CD8-positive, alpha-beta memory T cell (primary cell): ENCODE measurements around the gene ACOX1. TPM values are rescaled to one million over a fixed set of nuclear protein-coding genes. Genes with fewer than 3 reads are reported as not detected.
A peak's percentile ranks its signal among the peaks of the same experiment; 100 is the strongest.

Experiments
- CTCF ChIA-PET: fragments of 350-600 bp; sonication (Branson Sonifier 250); formaldehyde crosslinking; loops from one replicate; lab custom pipeline; 2021; ENCODE audit warnings: antibody characterized with exemption; lab: Charles Lee
- POLR2A ChIA-PET: fragments of 350-600 bp; sonication (Branson Sonifier 250); formaldehyde crosslinking; loops from one replicate; lab custom pipeline; 2021; ENCODE audit warnings: antibody characterized with exemption; lab: Charles Lee
- DNase-seq, 5 donors: peaks; one replicate each; pipeline versions ENCODE4 v3.0.0 to v3.0.0-alpha.2; 2020 to 2022; ENCODE audit warnings: mixed read lengths in 1 of 5
- H3K27ac ChIP-seq: one replicate; pipeline ENCODE4 v1.7.0; 2013; ENCODE audit warnings: low read depth, mild to moderate bottlenecking, low read length, moderate library complexity
- H3K27me3 ChIP-seq: 2 replicates; pipeline ENCODE4 v1.7.0; 2013; ENCODE audit warnings: low read length, mild to moderate bottlenecking; ENCODE audit not compliant: insufficient read depth, poor library complexity, severe bottlenecking
- H3K36me3 ChIP-seq: 2 replicates; pipeline ENCODE4 v1.7.0; 2013; ENCODE audit warnings: mild to moderate bottlenecking, low read length, moderate library complexity; ENCODE audit not compliant: insufficient read depth
- H3K4me1 ChIP-seq: 2 replicates; pipeline ENCODE4 v1.7.0; 2013; ENCODE audit warnings: mild to moderate bottlenecking, low read length, moderate library complexity; ENCODE audit not compliant: insufficient read depth
- H3K4me3 ChIP-seq: 2 replicates; pipeline ENCODE4 v1.7.0; 2013; ENCODE audit warnings: mild to moderate bottlenecking, low read length
- H3K9me3 ChIP-seq: 2 replicates; pipeline ENCODE4 v1.7.0; 2013; ENCODE audit warnings: mild to moderate bottlenecking, low read length
- H3K27ac Mint-ChIP-seq, 8 donors: one replicate each; pipeline ENCODE4 v1.8.0; 2020 to 2021; ENCODE audit warnings: mixed read lengths in 8 of 8, mild to moderate bottlenecking in 6 of 8, inconsistent platforms in 3 of 8, moderate library complexity in 3 of 8
- H3K27me3 Mint-ChIP-seq, 2 donors: one replicate each; pipeline ENCODE4 v1.8.0; 2020 to 2021; ENCODE audit warnings: mixed read lengths in 2 of 2, mild to moderate bottlenecking in 1 of 2, moderate library complexity in 1 of 2
- H3K36me3 Mint-ChIP-seq, 3 donors: one replicate each; pipeline ENCODE4 v1.8.0; 2020 to 2021; ENCODE audit warnings: mixed read lengths in 3 of 3, inconsistent platforms in 1 of 3, mild to moderate bottlenecking in 1 of 3
- H3K4me1 Mint-ChIP-seq, 3 donors: one replicate each; pipeline ENCODE4 v1.8.0; 2020 to 2021; ENCODE audit warnings: mixed read lengths in 3 of 3, inconsistent platforms in 1 of 3, mild to moderate bottlenecking in 1 of 3
- H3K4me3 Mint-ChIP-seq, 7 donors: one replicate each; pipeline ENCODE4 v1.8.0; 2020 to 2021; ENCODE audit warnings: mixed read lengths in 7 of 7, mild to moderate bottlenecking in 6 of 7, moderate library complexity in 4 of 7, inconsistent platforms in 2 of 7
- H3K9me3 Mint-ChIP-seq, 5 donors: one replicate each; pipeline ENCODE4 v1.8.0; 2020 to 2022; ENCODE audit warnings: mixed read lengths in 5 of 5, mild to moderate bottlenecking in 3 of 5, moderate library complexity in 2 of 5, inconsistent platforms in 1 of 5
- polyA plus RNA-seq: library from polyadenylated mRNA; unstranded; fragments of 300-500 nt; fragmentation: Illumina TruSeq; gene quantifications from one replicate; pipeline ENCODE4 v1.2.3, GENCODE V29; 2021
- total RNA-seq, 2 experiments: library from RNA; stranded (reverse); gene quantifications; one replicate each; pipeline ENCODE4 v1.2.3, GENCODE V29; 2021

ACOX1 gene
- total and polyA plus RNA-seq, 3 experiments from 2014 or later = 15.8 to 36.1 (median 35.1) TPM

DNA sequence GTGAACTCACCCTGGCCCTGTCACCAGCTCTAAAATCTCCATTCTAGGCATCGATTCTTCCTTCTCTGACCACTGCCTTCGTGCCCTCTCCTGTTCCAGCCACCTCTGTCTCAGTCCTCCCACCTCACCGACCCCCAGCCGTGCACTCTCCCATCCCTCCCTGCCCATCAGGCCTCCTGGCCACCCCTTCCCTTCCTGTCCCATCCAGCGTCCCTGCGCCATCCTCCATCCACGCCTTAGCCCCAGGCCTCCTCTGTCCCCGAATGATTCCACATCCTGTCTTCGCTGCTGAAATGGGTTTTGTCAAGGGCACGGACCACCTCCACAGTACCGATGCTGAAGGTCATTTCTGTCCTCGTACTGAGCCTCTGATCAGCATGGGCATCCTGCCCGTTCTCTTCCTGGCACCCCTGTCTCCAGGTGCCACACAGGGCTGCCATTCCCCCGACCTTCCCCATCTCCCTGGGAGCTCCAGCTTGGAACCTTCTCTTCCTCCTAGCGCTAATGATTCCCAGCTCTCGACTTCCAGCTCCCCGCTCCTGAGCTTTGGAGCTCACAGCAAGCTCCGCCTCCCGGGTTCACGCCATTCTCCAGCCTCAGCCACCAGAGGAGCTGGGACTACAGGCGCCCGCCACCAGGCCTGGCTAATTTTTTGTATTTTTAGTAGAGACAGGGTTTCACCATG is 84.8 kb downstream of the ACOX1 start:
- POLR2A ChIA-PET = interaction anchor here (1.0 to 4.0 kb wide), 3 partner anchors 10 to 38 kb away, joined by 3 to 42 read pairs (median 28); partner anchors contain the start of genes MRPL38, TRIM47 and WBP2
- CTCF ChIA-PET = interaction anchor here (1.0 to 5.3 kb wide), 4 partner anchors 16 to 120 kb away, joined by 3 to 42 read pairs (median 19); partner anchors contain the start of gene TRIM47
- Mint-ChIP-seq H3K4me1 (peaks cover 25 to 31% (median 26%) of the 10 kb centered on the region in 3 donors), H3K36me3 (peaks cover 0 to 48% (median 2%) of the 10 kb centered on the region in 3 donors), H3K9me3 (no peaks in the 10 kb centered on the region), H3K27ac (peak overlapping the region in 7 of 8 donors; percentile 18 to 84 (median 72)), H3K4me3 (peak overlapping the region in 6 of 7 donors; percentile 29 to 66 (median 59)), H3K27me3 (no peaks in the 10 kb centered on the region)
- Histone ChIP-seq H3K9me3 (no peaks in the 10 kb centered on the region), H3K27me3 (no peaks in the 10 kb centered on the region), H3K36me3 (no peaks in the 10 kb centered on the region), H3K4me1 (peaks cover 18% of the 10 kb centered on the region), H3K4me3 (no peak overlapping the region), H3K27ac (no peak overlapping the region)
- no peak for DNase-seq

DNA sequence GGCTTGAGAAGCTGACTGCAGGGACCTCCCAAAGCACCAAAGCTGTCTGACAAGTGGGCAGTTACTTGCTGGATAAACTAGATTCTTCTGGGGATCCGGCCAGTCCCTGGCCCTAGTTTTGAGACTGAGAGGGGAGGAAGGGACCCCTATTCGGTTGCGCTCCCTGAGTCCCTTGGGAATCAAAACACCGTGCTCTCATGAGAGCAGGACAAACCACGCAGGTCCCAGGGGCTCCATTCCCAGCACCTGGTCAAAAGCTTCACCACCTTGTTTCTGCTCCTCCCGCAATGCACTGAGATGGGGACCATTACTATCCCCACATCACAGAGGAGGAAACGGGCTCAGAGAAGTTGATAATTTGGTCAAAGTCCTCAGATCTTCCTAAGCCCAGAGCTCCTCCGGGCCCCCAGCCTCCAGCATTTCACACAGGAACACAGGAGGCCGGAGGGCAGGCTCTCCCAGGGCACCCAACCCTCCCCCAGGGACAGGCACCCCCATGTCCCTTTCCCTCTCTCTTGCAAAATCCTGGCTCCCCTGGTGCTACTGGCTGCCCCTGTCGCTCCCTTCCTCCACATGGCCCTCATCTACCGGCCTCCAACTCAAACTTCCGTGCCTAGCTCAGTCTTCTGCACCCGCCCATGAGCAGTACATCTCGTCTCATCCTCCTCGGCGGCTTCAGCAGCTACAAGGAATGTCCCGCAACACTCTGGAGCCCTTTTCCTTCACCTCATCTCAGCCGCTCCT is 85.5 kb downstream of the ACOX1 start:
- H3K36me3 Mint-ChIP-seq = peaks cover 0 to 40% (median 0%) of the 10 kb centered on the region in 3 donors
- no peaks in the 10 kb centered on the region for H3K27me3 Mint-ChIP-seq
- Histone ChIP-seq H3K36me3 (no peaks in the 10 kb centered on the region), H3K9me3 (no peaks in the 10 kb centered on the region), H3K27ac (no peak overlapping the region), H3K4me3 (no peak overlapping the region), H3K27me3 (no peaks in the 10 kb centered on the region), H3K4me1 (peaks cover 18% of the 10 kb centered on the region)
- H3K9me3 Mint-ChIP-seq = no peaks in the 10 kb centered on the region
- peak overlapping the region in 6 of 8 donors; percentile 30 to 82 (median 58) for H3K27ac Mint-ChIP-seq
- H3K4me3 Mint-ChIP-seq = peak overlapping the region in 4 of 7 donors; percentile 30 to 66 (median 64)
- POLR2A ChIA-PET = interaction anchor here (1.0 kb wide), 1 partner anchor 11 kb away, joined by 3 read pairs; the partner anchor contains the start of gene MRPL38
- no peak for DNase-seq
- CTCF ChIA-PET = interaction anchor here (1.0 kb wide), 3 partner anchors 15 to 140 kb away, joined by 3 read pairs; partner anchors contain the start of gene TRIM47
- peaks cover 25 to 31% (median 26%) of the 10 kb centered on the region in 3 donors for H3K4me1 Mint-ChIP-seq

DNA sequence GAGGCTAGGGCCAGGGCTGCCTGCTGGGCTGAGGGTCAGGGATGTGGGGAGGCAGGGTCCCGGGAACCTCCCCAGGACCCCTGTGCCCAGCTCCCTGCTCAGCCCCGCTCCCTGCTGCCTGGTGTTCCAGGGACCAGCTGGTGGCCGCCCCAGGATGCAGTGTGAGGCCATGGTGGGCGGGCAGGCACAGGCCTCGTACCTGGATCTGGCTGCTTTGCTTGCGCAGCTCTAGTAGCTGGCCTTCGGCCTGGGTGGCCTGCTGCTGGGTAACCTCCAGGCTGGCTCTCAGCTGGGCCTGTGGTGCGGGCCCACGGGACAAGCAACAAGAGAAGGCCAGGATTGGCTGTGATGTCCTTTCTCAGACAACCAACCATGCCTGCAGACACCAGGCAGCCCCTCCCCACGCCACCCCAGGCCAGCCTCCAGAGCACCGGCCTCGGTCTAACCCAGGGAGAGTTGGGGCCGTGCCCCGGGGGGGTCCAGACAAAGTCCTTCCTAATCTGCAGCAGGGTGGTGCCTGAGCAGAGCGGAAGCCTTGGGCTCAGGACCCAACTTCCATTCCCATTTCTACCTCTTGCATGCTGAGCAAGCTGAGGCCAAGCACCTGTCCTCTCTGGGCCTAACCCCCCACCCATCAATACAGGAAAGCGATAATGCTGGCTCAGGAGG is 86.3 kb downstream of the ACOX1 start:
- H3K27me3 Mint-ChIP-seq = no peaks in the 10 kb centered on the region
- Histone ChIP-seq H3K4me1 (peaks cover 18% of the 10 kb centered on the region), H3K36me3 (no peaks in the 10 kb centered on the region), H3K4me3 (no peak overlapping the region), H3K9me3 (no peaks in the 10 kb centered on the region), H3K27me3 (no peaks in the 10 kb centered on the region), H3K27ac (no peak overlapping the region)
- POLR2A ChIA-PET = no interaction called here
- peak overlapping the region in 1 of 8 donors; percentile 36 for H3K27ac Mint-ChIP-seq
- DNase-seq = no peak
- H3K4me3 Mint-ChIP-seq = peak overlapping the region in 1 of 7 donors; percentile 36
- CTCF ChIA-PET = interaction anchor here (1.0 kb wide), 2 partner anchors 17 to 139 kb away, joined by 3 read pairs; no protein-coding TSS in a partner anchor
- H3K4me1 Mint-ChIP-seq = peaks cover 23 to 30% (median 24%) of the 10 kb centered on the region in 3 donors
- no peaks in the 10 kb centered on the region for H3K9me3 Mint-ChIP-seq
- peaks cover 0 to 34% (median 0%) of the 10 kb centered on the region in 3 donors for H3K36me3 Mint-ChIP-seq

DNA sequence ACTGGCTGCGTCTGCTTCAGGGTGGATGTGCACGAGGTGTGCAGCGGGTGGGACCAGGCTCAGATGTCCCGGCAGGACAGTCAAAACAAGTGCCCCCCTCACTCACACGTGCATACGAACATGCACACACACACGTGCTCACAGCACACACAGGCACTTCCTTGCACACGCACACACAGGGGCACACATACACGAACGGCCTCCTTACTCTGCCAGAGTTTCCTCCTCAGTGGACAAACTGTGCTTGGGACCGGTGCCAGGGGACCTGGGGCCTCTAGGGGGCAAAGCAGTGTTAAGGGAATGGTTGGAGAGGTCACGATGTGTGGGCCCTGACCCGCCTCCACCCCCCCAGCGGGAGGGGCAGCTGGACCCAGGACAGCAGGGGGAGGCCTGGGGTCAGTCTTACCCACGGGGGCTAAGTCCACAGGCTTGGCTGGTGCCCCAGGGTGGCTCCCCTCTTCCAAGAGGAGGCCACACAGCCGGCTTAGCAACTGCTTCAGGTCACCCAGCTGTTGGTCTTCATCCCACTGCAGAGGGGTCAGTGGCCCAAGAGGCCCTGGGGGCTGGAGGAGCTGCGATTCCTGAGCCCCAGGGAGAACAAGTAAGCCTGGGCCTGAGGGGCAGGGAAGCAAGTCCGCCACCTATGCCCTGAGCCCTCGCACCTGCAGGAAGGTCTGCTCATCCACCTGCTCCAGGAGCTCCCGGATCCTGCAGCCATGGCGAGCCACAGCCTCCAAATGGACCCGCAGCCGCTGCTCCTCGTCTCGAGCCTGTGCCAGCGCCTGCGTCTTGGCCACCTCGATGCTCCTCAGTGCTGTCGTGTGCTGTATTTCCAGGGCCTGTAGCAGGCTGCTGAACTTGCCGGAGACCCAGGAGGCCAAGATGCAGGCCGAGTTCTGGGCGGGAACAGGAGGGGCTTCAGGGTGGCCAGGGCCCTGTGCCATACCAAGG is 87.1 kb downstream of the ACOX1 start:
- peaks cover 19 to 23% (median 19%) of the 10 kb centered on the region in 3 donors for H3K4me1 Mint-ChIP-seq
- no peaks in the 10 kb centered on the region for H3K27me3 Mint-ChIP-seq
- Histone ChIP-seq H3K4me1 (peaks cover 18% of the 10 kb centered on the region), H3K36me3 (no peaks in the 10 kb centered on the region), H3K27me3 (no peaks in the 10 kb centered on the region), H3K4me3 (no peak overlapping the region), H3K27ac (no peak overlapping the region), H3K9me3 (no peaks in the 10 kb centered on the region)
- ChIA-PET CTCF (interaction anchor here (0.7 kb wide), 1 partner anchor 144 kb away, joined by 3 read pairs; no protein-coding TSS in a partner anchor), POLR2A (interaction anchor here (0.5 kb wide), 1 partner anchor 12 kb away, joined by 3 read pairs; no protein-coding TSS in a partner anchor)
- H3K9me3 Mint-ChIP-seq = no peaks in the 10 kb centered on the region
- peaks cover 0 to 29% (median 0%) of the 10 kb centered on the region in 3 donors for H3K36me3 Mint-ChIP-seq
- DNase-seq = no peak
- H3K27ac Mint-ChIP-seq = no peak overlapping the region
- H3K4me3 Mint-ChIP-seq = peak overlapping the region in 1 of 7 donors; percentile 13

Other genes starting within 250 kb of the ACOX1 start
- gene GALK1, start 214.0 kb downstream of the ACOX1 start, total RNA-seq = 10 to 100 TPM; 33.2 to 39.7 TPM
- gene GALK1, start 214.0 kb downstream of the ACOX1 start, polyA plus RNA-seq = 19.7 TPM
- gene UNK, start 194.4 kb downstream of the ACOX1 start, total RNA-seq = 10 to 100 TPM; 24.4 to 29.3 TPM
- 32.8 TPM for gene UNK, start 194.4 kb downstream of the ACOX1 start, polyA plus RNA-seq
- gene UNC13D, start 134.8 kb downstream of the ACOX1 start, total RNA-seq = 100 to 1,000 TPM; 143 to 154 TPM
- 90.3 TPM for gene UNC13D, start 134.8 kb downstream of the ACOX1 start, polyA plus RNA-seq
- gene WBP2, start 123.8 kb downstream of the ACOX1 start, total RNA-seq = 10 to 100 TPM; 47.5 to 53.2 TPM
- gene WBP2, start 123.8 kb downstream of the ACOX1 start, polyA plus RNA-seq = 129 TPM
- 10 to 100 TPM; 12.6 to 14.1 TPM for gene TRIM47, start 100.6 kb downstream of the ACOX1 start, total RNA-seq
- 17.6 TPM for gene TRIM47, start 100.6 kb downstream of the ACOX1 start, polyA plus RNA-seq
- 10 to 100 TPM; 34.9 to 35.4 TPM for gene TRIM65, start 82.2 kb downstream of the ACOX1 start, total RNA-seq
- gene TRIM65, start 82.2 kb downstream of the ACOX1 start, polyA plus RNA-seq = 28.1 TPM
- gene MRPL38, start 74.3 kb downstream of the ACOX1 start, total RNA-seq = 100 to 1,000 TPM; 171 to 180 TPM
- gene MRPL38, start 74.3 kb downstream of the ACOX1 start, polyA plus RNA-seq = 73.1 TPM
- 10 to 100 TPM; 22.6 to 23.8 TPM for gene FBF1, start 38.1 kb downstream of the ACOX1 start, total RNA-seq
- 5.7 TPM for gene FBF1, start 38.1 kb downstream of the ACOX1 start, polyA plus RNA-seq
- 10 to 100 TPM; 15.9 to 17.3 TPM for gene TEN1, start 74 bp upstream of the ACOX1 start, total RNA-seq
- 21.0 TPM for gene TEN1, start 74 bp upstream of the ACOX1 start, polyA plus RNA-seq
- gene CDK3, start 21.7 kb upstream of the ACOX1 start, total RNA-seq = 1 to 10 TPM; 5.0 to 5.5 TPM
- gene CDK3, start 21.7 kb upstream of the ACOX1 start, polyA plus RNA-seq = not detected
- under 1 TPM; 0.07 to 0.11 TPM for gene EVPL, start 48.1 kb upstream of the ACOX1 start, total RNA-seq
- gene EVPL, start 48.1 kb upstream of the ACOX1 start, polyA plus RNA-seq = not detected
- 100 to 1,000 TPM; 120 to 123 TPM for gene SRP68, start 93.4 kb upstream of the ACOX1 start, total RNA-seq
- gene SRP68, start 93.4 kb upstream of the ACOX1 start, polyA plus RNA-seq = 80.4 TPM
- gene GALR2, start 95.6 kb upstream of the ACOX1 start, total RNA-seq = 1 to 10 TPM; 2.7 to 3.1 TPM
- gene GALR2, start 95.6 kb upstream of the ACOX1 start, polyA plus RNA-seq = not detected
- 1 to 10 TPM; 2.8 to 3.0 TPM for gene ZACN, start 100.0 kb upstream of the ACOX1 start, total RNA-seq
- 4.1 TPM for gene ZACN, start 100.0 kb upstream of the ACOX1 start, polyA plus RNA-seq
- 100 to 1,000 TPM; 105 to 109 TPM for gene EXOC7, start 124.6 kb upstream of the ACOX1 start, total RNA-seq
- 69.3 TPM for gene EXOC7, start 124.6 kb upstream of the ACOX1 start, polyA plus RNA-seq
- gene FOXJ1, start 162.1 kb upstream of the ACOX1 start, total RNA-seq = under 1 TPM; 0.64 to 0.94 TPM
- gene FOXJ1, start 162.1 kb upstream of the ACOX1 start, polyA plus RNA-seq = 0.68 TPM